Measurements from ENCODE around the gene ACTL8.

- no peak for TF ChIP-seq REST (IDR thresholded peaks at IDR 0.05; ENCODE audit: low read depth)
- TF ChIP-seq CREB1 (IDR thresholded peaks at IDR 0.05; ENCODE audit: low read depth), result no peak
- TF ChIP-seq MAX (IDR thresholded peaks at IDR 0.05), result no peak
Measured at GRCh38 chr1:17710889-17711576, 44.1 kb upstream of the ACTL8 start.

All from Ishikawa (cell line).